GM12878 (cell line): ENCODE measurements around the gene ANXA11. TPM values are rescaled to one million over a fixed set of nuclear protein-coding genes. Genes with fewer than 3 reads are reported as not detected.

Experiments
- ATAC-seq: fragments of 200-7000 bp; cut with Tn5 transposase; 3 replicates; pipeline ENCODE4 v1.9.1; 2020; ENCODE audit warnings: mild to moderate bottlenecking, moderate library complexity
- BruUV-seq: library from RNA; stranded (reverse); fragments of 400-500 nt; replicated peaks from 2 replicates; lab custom pipeline; 2021; lab: Mats Ljungman, UMichigan
- CTCF ChIA-PET: fragments of 300-600 bp; sonication (Branson Sonifier 250); formaldehyde crosslinking; extraction: SDS; loops from one replicate; lab custom pipeline; 2021; ENCODE audit warnings: inconsistent platforms; lab: Yijun Ruan, JAX
- POLR2A ChIA-PET: fragments of 350-600 bp; formaldehyde crosslinking; extraction: SDS; loops from one replicate; lab custom pipeline; 2021; ENCODE audit warnings: inconsistent platforms; lab: Charles Lee
- RAD21 ChIA-PET: fragments of 300-600 bp; sonication (Branson Sonifier 250); formaldehyde crosslinking; loops from one replicate; lab custom pipeline; 2023; ENCODE audit warnings: antibody characterized with exemption; ENCODE audit not compliant: unreplicated experiment; lab: Charles Lee
- SMC1A ChIA-PET: fragments of 300-600 bp; sonication (Branson Sonifier 250); formaldehyde crosslinking; loops from one replicate; lab custom pipeline; 2023; ENCODE audit not compliant: unreplicated experiment, uncharacterized antibody; lab: Charles Lee
- DNase-seq: peaks from one replicate; pipeline ENCODE4 v3.0.0-alpha.2; 2011; ENCODE audit warnings: low read depth, low spot score
- FAIRE-seq: peaks from 3 replicates; lab custom pipeline; 2011; peaks lifted over from hg19 to GRCh38; lab: Jason Lieb, UNC
- H2AFZ ChIP-seq: 2 replicates; pipeline ENCODE4 v1.6.0; 2011; ENCODE audit warnings: low read depth, low read length, control low read depth; ENCODE audit not compliant: control insufficient read depth
- H3K27ac ChIP-seq: 2 replicates; pipeline ENCODE4 v1.5.1; 2011; ENCODE audit warnings: control low read depth; ENCODE audit not compliant: control insufficient read depth, insufficient read depth
- H3K27me3 ChIP-seq, 2 experiments: replicated peaks in 1 of 2; 2 replicates each; pipeline versions ENCODE4 v1.6.0 to v1.6.1; 2011; ENCODE audit warnings: low read length in 1 of 2; ENCODE audit not compliant: control insufficient read depth in 2 of 2, insufficient read depth in 2 of 2
- H3K36me3 ChIP-seq, 2 experiments: 2 replicates each; pipeline ENCODE4 v1.5.1; 2011; ENCODE audit warnings: low read length in 1 of 2; ENCODE audit not compliant: control insufficient read depth in 2 of 2, insufficient read depth in 2 of 2
- H3K4me1 ChIP-seq: 2 replicates; pipeline ENCODE4 v1.6.1; 2011; ENCODE audit warnings: mild to moderate bottlenecking, low read length, moderate library complexity, mixed read lengths; ENCODE audit not compliant: control insufficient read depth, insufficient read depth
- H3K4me2 ChIP-seq: 2 replicates; pipeline ENCODE4 v1.6.0; 2011; ENCODE audit warnings: control low read depth; ENCODE audit not compliant: control insufficient read depth, insufficient read depth
- H3K4me3 ChIP-seq: fragments of 200-600 bp; sonication (generic); 2 replicates; pipeline ENCODE4 v1.5.1; 2016
- H3K79me2 ChIP-seq: 2 replicates; pipeline ENCODE4 v1.6.0; 2011; ENCODE audit warnings: low read length; ENCODE audit not compliant: control insufficient read depth, insufficient read depth
- H3K9ac ChIP-seq: 2 replicates; pipeline ENCODE4 v1.8.0; 2011; ENCODE audit warnings: low read length, control low read depth, mixed read lengths; ENCODE audit not compliant: control insufficient read depth, insufficient read depth
- H3K9me3 ChIP-seq: replicated peaks from 3 replicates; pipeline ENCODE4 v1.5.1; 2011; ENCODE audit warnings: mild to moderate bottlenecking, low read length; ENCODE audit not compliant: control insufficient read depth, insufficient read depth
- H4K20me1 ChIP-seq: 2 replicates; pipeline ENCODE4 v1.6.0; 2011; ENCODE audit not compliant: control insufficient read depth, insufficient read depth
- BMI1 ChIP-seq: fragments of 450-650 bp; IDR thresholded peaks from 2 replicates; pipeline ENCODE4 v1.6.1; 2016; ENCODE audit warnings: mild to moderate bottlenecking, moderate library complexity, borderline replicate concordance
- CBFB ChIP-seq: IDR thresholded peaks from 2 replicates; pipeline ENCODE4 v1.6.1; 2016; ENCODE audit warnings: antibody characterized with exemption, low read depth
- CEBPB ChIP-seq, 2 experiments: fragments of 150-350 bp in 1 of 2; IDR thresholded peaks; 2 replicates each; pipeline ENCODE4 v1.6.1; 2012 to 2014; ENCODE audit warnings: low read depth in 2 of 2, low read length in 2 of 2, borderline replicate concordance in 1 of 2, inconsistent platforms in 1 of 2
- CHD1 ChIP-seq: IDR thresholded peaks from 2 replicates; pipeline ENCODE4 v1.6.1; 2012; ENCODE audit warnings: low read depth, low read length, improper control_type of control experiment
- FOXM1 ChIP-seq: IDR thresholded peaks from 2 replicates; pipeline ENCODE4 v1.6.1; 2012; ENCODE audit warnings: low read depth, mild to moderate bottlenecking, inconsistent platforms, low read length, moderate library complexity
- JUNB ChIP-seq: IDR thresholded peaks from 2 replicates; pipeline ENCODE4 v1.6.1; 2016; ENCODE audit warnings: antibody characterized with exemption, mild to moderate bottlenecking
- PAX5 ChIP-seq: IDR thresholded peaks from 2 replicates; pipeline ENCODE4 v1.6.1; 2011; ENCODE audit warnings: low read depth, low read length, borderline replicate concordance
- POLR2AphosphoS2 ChIP-seq: IDR thresholded peaks from 2 replicates; pipeline ENCODE4 v1.6.1; 2011; ENCODE audit warnings: low read depth, mild to moderate bottlenecking, low read length, improper control_type of control experiment, moderate library complexity
- ZNF687 ChIP-seq: fragments of 450-650 bp; IDR thresholded peaks from 2 replicates; pipeline ENCODE4 v1.6.1; 2017; ENCODE audit warnings: mild to moderate bottlenecking, moderate library complexity
- ZSCAN29 ChIP-seq: fragments of 450-650 bp; IDR thresholded peaks from 2 replicates; pipeline ENCODE4 v1.6.1; 2017; ENCODE audit warnings: mild to moderate bottlenecking, moderate library complexity
- ZZZ3 ChIP-seq: IDR thresholded peaks from 2 replicates; pipeline ENCODE4 v1.6.1; 2011; ENCODE audit warnings: low read depth; ENCODE audit not compliant: control insufficient read depth, insufficient read length
- WGBS: methylation state at CpG from one replicate; pipeline ENCODE4 v1.1.6; 2016; ENCODE audit warnings: low lambda C conversion rate; ENCODE audit not compliant: insufficient replicate concordance, insufficient coverage; ENCODE audit errors: missing lambda C conversion rate; 5-methylcytosine and 5-hydroxymethylcytosine counted together
- in situ Hi-C: fragments of 300-500 bp; cut with MboI; formaldehyde crosslinking; loops from 9 replicates; pipeline ENCODE4 v1.14.3; 2018; ENCODE audit warnings: mixed read lengths
- intact Hi-C: fragments of 100-400 bp; cut with micrococcal nuclease; formaldehyde crosslinking; loops from one replicate; pipeline ENCODE4 v1.14.2; 2022; ENCODE audit not compliant: unreplicated experiment
- polyA plus RNA-seq, 11 experiments: library from polyadenylated mRNA; depleted of rRNA in 4 of 11; unstranded in 6 of 11; stranded (reverse) in 5 of 11; fragments of >200 nt; fragmentation: Nextera tagmentation in 4 of 11; fragmentation: Illumina TruSeq in 1 of 11; extraction: Ambion mirVana in 4 of 11; extraction: Trizol in 1 of 11; gene quantifications; 1 replicate in 1 of 11; 2 replicates in 10 of 11; pipeline versions ENCODE4 v1.2.1 to v1.2.3, GENCODE V29; 2011 to 2016; ENCODE audit warnings: inconsistent platforms in 2 of 11, missing spikeins in 2 of 11, low read depth in 1 of 11
- total RNA-seq, 4 experiments: library from RNA; depleted of rRNA in 3 of 4; stranded (reverse); fragments of >200 nt in 3 of 4; fragmentation: Illumina TruSeq in 1 of 4; extraction: Trizol in 1 of 4; gene quantifications; 2 replicates each; pipeline versions ENCODE4 v1.2.1 to v1.2.3, GENCODE V29; 2013 to 2021
- TF ChIP-seq, protein P1 (sequence below), 3 experiments: IDR thresholded peaks in 2 of 3; conservative IDR thresholded peaks in 1 of 3; 2 replicates each; pipeline ENCODE4 v1.5.1; 2011; ENCODE audit warnings: low read depth in 3 of 3, low read length in 3 of 3, mild to moderate bottlenecking in 3 of 3, control low read depth in 2 of 3, moderate library complexity in 2 of 3, inconsistent platforms in 1 of 3, mixed read lengths in 1 of 3; ENCODE audit not compliant: control insufficient read depth in 2 of 3, insufficient read depth in 1 of 3; ENCODE audit errors: extremely low read depth in 1 of 3
- TF ChIP-seq, protein P2 (sequence below): fragments of 450-650 bp; IDR thresholded peaks from 2 replicates; pipeline ENCODE4 v1.6.1; 2017; ENCODE audit warnings: mild to moderate bottlenecking, moderate library complexity

The ANXA11 gene
- total and polyA plus RNA-seq, 10 of the 15 experiments (the other 5 are each of a cell fraction or from before 2014, with no cell fraction given): 25.0 to 129 (median 72.2) TPM

GRCh38 chr10:80185578-80186299, 19.6 kb downstream of the ANXA11 start:
- over 99% methylated on average over 5 of the region's 5 CpGs for WGBS
- intact Hi-C loops: no loop called here
- TF ChIP-seq CHD1 (no peak), CEBPB (IDR thresholded peaks at IDR 0.05; ENCODE audit: borderline replicate concordance in 1 of 2, low read depth in 2 of 2, low read length in 2 of 2) (no peak), CBFB (no peak), PAX5 (no peak), BMI1 (no peak), POLR2AphosphoS2 (no peak), ZZZ3 (no peak), JUNB (no peak), ZSCAN29 (no peak), FOXM1 (no peak), ZNF687 (no peak)
- TF ChIP-seq, protein P1, sequence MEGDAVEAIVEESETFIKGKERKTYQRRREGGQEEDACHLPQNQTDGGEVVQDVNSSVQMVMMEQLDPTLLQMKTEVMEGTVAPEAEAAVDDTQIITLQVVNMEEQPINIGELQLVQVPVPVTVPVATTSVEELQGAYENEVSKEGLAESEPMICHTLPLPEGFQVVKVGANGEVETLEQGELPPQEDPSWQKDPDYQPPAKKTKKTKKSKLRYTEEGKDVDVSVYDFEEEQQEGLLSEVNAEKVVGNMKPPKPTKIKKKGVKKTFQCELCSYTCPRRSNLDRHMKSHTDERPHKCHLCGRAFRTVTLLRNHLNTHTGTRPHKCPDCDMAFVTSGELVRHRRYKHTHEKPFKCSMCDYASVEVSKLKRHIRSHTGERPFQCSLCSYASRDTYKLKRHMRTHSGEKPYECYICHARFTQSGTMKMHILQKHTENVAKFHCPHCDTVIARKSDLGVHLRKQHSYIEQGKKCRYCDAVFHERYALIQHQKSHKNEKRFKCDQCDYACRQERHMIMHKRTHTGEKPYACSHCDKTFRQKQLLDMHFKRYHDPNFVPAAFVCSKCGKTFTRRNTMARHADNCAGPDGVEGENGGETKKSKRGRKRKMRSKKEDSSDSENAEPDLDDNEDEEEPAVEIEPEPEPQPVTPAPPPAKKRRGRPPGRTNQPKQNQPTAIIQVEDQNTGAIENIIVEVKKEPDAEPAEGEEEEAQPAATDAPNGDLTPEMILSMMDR (IDR thresholded peaks at IDR 0.05 in 2 of 3, conservative IDR thresholded peaks at IDR 0.05 in 1 of 3; ENCODE audit: control insufficient read depth in 2 of 3, extremely low read depth in 1 of 3, insufficient read depth in 1 of 3, low read depth in 3 of 3, low read length in 3 of 3): no peak
- TF ChIP-seq, protein P2, sequence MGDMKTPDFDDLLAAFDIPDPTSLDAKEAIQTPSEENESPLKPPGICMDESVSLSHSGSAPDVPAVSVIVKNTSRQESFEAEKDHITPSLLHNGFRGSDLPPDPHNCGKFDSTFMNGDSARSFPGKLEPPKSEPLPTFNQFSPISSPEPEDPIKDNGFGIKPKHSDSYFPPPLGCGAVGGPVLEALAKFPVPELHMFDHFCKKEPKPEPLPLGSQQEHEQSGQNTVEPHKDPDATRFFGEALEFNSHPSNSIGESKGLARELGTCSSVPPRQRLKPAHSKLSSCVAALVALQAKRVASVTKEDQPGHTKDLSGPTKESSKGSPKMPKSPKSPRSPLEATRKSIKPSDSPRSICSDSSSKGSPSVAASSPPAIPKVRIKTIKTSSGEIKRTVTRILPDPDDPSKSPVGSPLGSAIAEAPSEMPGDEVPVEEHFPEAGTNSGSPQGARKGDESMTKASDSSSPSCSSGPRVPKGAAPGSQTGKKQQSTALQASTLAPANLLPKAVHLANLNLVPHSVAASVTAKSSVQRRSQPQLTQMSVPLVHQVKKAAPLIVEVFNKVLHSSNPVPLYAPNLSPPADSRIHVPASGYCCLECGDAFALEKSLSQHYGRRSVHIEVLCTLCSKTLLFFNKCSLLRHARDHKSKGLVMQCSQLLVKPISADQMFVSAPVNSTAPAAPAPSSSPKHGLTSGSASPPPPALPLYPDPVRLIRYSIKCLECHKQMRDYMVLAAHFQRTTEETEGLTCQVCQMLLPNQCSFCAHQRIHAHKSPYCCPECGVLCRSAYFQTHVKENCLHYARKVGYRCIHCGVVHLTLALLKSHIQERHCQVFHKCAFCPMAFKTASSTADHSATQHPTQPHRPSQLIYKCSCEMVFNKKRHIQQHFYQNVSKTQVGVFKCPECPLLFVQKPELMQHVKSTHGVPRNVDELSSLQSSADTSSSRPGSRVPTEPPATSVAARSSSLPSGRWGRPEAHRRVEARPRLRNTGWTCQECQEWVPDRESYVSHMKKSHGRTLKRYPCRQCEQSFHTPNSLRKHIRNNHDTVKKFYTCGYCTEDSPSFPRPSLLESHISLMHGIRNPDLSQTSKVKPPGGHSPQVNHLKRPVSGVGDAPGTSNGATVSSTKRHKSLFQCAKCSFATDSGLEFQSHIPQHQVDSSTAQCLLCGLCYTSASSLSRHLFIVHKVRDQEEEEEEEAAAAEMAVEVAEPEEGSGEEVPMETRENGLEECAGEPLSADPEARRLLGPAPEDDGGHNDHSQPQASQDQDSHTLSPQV: no peak

More at GRCh38 chr10:80185578-80186299, 19.6 kb downstream of the ANXA11 start:
- SMC1A ChIA-PET: interaction anchor here (1.0 to 2.6 kb wide), 5 partner anchors 11 to 42 kb away, joined by 4 to 9 read pairs (median 7); no protein-coding TSS in a partner anchor
- H3K4me2 ChIP-seq: no peak overlapping the region
- H3K27ac ChIP-seq: no peak overlapping the region
- no peak overlapping the region for H3K9ac ChIP-seq
- POLR2A ChIA-PET: no interaction called here
- H3K9me3 ChIP-seq: no peaks in the 10 kb centered on the region
- no peak overlapping the region for H3K4me3 ChIP-seq
- H3K36me3 ChIP-seq: peaks cover 3 to 8% of the 10 kb centered on the region in 2 experiments; a peak in 3 of 4 replicates
- H4K20me1 ChIP-seq: no peaks in the 10 kb centered on the region
- no peak for ATAC-seq
- H3K27me3 ChIP-seq: no peaks in the 10 kb centered on the region
- H3K4me1 ChIP-seq: peaks cover 22% of the 10 kb centered on the region
- no TSS peak for BruUV-seq
- H3K79me2 ChIP-seq: peaks cover 39% of the 10 kb centered on the region
- no peak for DNase-seq
- CTCF ChIA-PET: interaction anchor here (1.0 to 1.7 kb wide), 4 partner anchors 11 to 37 kb away, joined by 4 to 8 read pairs (median 5); no protein-coding TSS in a partner anchor
- in situ Hi-C loops: no loop called here
- H2AFZ ChIP-seq: no peak overlapping the region
- FAIRE-seq: no peak
- RAD21 ChIA-PET: interaction anchor here (2.2 kb wide), 1 partner anchor 18 kb away, joined by 12 read pairs; no protein-coding TSS in a partner anchor
